NCI-H1105 treated with DMSO at 0.1 percent for 48 hours (cell line): Measurements from ENCODE around the gene TGM1.

Experiments
- DNase-seq: peaks from one replicate; lab custom pipeline; 2025; lab: John Stamatoyannopoulos, UW

TGM1 gene

GRCh38 chr14:24271134-24271833 lies 8.3 kb upstream of the TGM1 start, which contains the start of gene RABGGTA:
RABGGTA (minus strand) TSS chr14:24271597; CDS start chr14:24271115, 482 bp downstream.
- DNase-seq, result peak; percentile 93

- DNase-seq, result no peak
Observed at GRCh38 chr14:24270537-24271133, 7.7 kb upstream of the TGM1 start.

GRCh38 chr14:24269910-24270536 lies 7.0 kb upstream of the TGM1 start:
- no peak for DNase-seq

GRCh38 chr14:24269368-24269767 lies 6.4 kb upstream of the TGM1 start:
- DNase-seq, result no peak

GRCh38 chr14:24268225-24268624 lies 5.2 kb upstream of the TGM1 start:
- no peak for DNase-seq

- DNase-seq, result no peak
Observed at GRCh38 chr14:24267516-24267915, 4.5 kb upstream of the TGM1 start.

- no peak for DNase-seq
Observed at GRCh38 chr14:24266344-24267244, 3.6 kb upstream of the TGM1 start.

GRCh38 chr14:24264298-24264697 lies 1.3 kb upstream of the TGM1 start:
- DNase-seq, result no peak

- no peak for DNase-seq
Observed at GRCh38 chr14:24263848-24264247, 871 bp upstream of the TGM1 start.

- no peak for DNase-seq
Observed at GRCh38 chr14:24261969-24262327, 1.0 kb downstream of the TGM1 start.

- no peak for DNase-seq
Observed at GRCh38 chr14:24261256-24261968, 1.6 kb downstream of the TGM1 start.

GRCh38 chr14:24260780-24261157 lies 2.2 kb downstream of the TGM1 start:
- no peak for DNase-seq

- no peak for DNase-seq
Observed at GRCh38 chr14:24260026-24260779, 2.8 kb downstream of the TGM1 start.

GRCh38 chr14:24259282-24260025 lies 3.5 kb downstream of the TGM1 start:
- no peak for DNase-seq

GRCh38 chr14:24258548-24259265 lies 4.3 kb downstream of the TGM1 start:
- no peak for DNase-seq

GRCh38 chr14:24258119-24258518 lies 4.9 kb downstream of the TGM1 start:
- DNase-seq, result no peak

- no peak for DNase-seq
Observed at GRCh38 chr14:24256960-24257359, 6.0 kb downstream of the TGM1 start.

- DNase-seq, result no peak
Observed at GRCh38 chr14:24255931-24256711, 6.9 kb downstream of the TGM1 start.

GRCh38 chr14:24255438-24255837 lies 7.5 kb downstream of the TGM1 start:
- no peak for DNase-seq
